ENCODE measurements around the gene MCMBP. TPM values are rescaled to one million over a fixed set of nuclear protein-coding genes. Genes with fewer than 3 reads are reported as not detected.
"Not testable (repeated sequence)": the region's sequence is repeated elsewhere in the genome, so short reads cannot be mapped to it uniquely, and the experiment has no call there.

The MCMBP gene
- total RNA-seq, 1 donor from 2014 or later: 26.5 TPM

DNA sequence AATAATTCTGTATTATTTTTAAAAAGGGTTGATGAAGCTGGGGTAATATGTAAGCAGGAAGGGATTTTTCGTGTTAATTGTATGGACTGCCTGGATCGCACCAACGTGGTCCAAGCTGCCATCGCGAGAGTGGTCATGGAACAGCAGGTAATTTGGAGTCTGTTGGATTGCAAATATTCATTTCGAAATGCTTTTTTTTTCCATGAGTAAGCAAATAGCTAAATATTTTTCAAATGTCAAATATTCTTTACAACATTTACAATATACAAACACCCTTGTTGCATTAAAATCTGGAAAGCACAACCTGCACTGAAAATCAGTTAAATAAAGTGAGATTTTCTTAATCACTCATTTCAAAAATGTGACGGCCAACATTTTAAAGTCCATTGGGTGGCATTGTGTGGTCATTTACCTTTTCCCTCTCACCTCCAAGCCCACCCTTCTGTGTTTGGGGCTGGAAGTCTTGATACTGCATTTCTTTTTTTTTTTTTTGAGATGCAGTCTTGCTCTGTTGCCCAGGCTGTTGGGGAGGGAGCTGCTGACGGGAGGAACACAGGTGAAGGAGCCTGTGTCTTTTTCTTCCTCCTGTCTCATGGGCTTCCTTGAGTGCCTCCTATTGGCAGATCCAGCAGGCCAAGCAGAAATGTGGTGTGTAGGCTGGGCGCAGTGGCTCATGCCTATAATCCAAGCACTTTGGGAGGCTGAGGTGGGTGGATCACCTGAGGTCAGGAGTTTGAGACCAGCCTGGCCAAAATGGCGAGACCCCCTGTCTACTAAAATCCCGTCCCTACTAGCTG, 66.1 kb downstream of the MCMBP start:
- intact Hi-C loops (cut with DNase I): no loop called here
- ATAC-seq (ENCODE audit: poor library complexity) (no peak), DNase-seq (no peak)

DNA sequence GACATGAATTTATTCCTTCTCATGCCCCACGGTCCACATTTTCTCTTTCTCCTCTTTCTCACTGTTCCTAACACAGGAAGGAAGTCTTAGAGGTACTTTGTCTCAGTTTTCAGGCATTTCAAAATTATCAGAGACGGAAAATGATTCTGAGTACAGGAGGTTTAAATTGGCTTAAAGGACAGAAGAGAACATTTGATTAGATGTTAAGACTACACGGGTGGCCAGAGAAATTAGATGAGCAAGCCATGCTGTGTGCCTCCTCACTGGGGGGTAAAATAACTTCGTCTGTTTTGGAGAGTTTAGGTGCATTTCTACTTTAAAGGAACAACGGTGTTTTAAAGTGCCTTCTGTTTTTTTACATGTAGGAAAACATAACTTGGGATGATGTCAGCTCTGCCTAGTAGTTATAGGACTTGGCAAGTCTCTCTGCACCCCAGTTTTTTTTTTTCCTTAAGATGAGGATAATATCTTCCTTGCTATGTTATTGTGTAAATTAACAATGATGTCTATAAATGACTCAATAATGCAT, 66.9 kb downstream of the MCMBP start:
- no peak for ATAC-seq (ENCODE audit: poor library complexity)
- intact Hi-C loops (cut with DNase I): no loop called here
- no peak for DNase-seq

DNA sequence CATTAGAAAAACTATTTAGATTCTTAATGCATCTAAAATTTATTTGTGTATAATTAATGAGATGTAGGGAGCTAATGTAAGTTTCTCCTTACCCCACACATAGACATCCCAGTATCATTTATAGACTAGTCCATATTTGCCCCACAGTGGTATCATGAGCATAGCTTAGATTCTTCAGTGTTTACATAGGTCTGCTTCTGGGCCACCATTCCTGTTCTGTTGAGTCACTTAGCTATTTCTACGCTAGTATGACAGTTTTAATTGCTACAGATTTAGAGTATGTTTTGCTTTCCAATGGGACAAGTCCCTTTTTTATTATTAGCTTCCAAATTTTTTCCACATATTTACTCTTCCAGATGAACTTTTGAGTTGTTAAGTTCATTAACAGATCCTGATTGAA, 69.4 kb downstream of the MCMBP start:
- intact Hi-C loops (cut with DNase I): no loop called here
- DNase-seq (no peak), ATAC-seq (ENCODE audit: poor library complexity) (no peak)

- DNase-seq (no peak), ATAC-seq (ENCODE audit: poor library complexity) (no peak)
- intact Hi-C loops (cut with DNase I): no loop called here
Measured at GRCh38 chr10:119801998-119802538, 70.6 kb downstream of the MCMBP start.

DNA sequence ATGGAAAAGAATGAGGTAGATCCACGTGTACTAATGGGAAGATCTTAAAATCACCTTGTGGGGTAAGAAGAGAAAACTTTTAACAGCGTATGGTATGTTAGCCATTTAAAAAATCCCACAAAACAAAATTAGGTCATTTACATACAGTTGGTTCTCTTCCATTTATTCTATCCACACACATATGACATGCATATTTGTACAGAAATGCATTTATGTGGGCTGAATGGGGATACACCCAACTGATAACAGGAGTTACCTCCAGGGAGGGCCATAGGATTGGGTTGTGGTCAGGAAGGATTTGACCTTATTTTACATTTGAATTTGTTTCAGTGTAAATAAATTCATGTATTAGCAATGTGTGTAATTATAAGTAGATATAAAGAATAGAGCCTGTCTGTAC, 71.5 kb downstream of the MCMBP start:
- DNase-seq (no peak), ATAC-seq (ENCODE audit: poor library complexity) (no peak)
- intact Hi-C loops (cut with DNase I): no loop called here

- no peak for DNase-seq
- intact Hi-C loops (cut with DNase I): no loop called here
- ATAC-seq (ENCODE audit: poor library complexity): no peak
Measured at GRCh38 chr10:119796039-119796438, 76.6 kb downstream of the MCMBP start.

- ATAC-seq (ENCODE audit: poor library complexity); intact Hi-C loops (cut with DNase I); DNase-seq: not testable (repeated sequence)
Measured at GRCh38 chr10:119795101-119795500, 77.5 kb downstream of the MCMBP start.

DNA sequence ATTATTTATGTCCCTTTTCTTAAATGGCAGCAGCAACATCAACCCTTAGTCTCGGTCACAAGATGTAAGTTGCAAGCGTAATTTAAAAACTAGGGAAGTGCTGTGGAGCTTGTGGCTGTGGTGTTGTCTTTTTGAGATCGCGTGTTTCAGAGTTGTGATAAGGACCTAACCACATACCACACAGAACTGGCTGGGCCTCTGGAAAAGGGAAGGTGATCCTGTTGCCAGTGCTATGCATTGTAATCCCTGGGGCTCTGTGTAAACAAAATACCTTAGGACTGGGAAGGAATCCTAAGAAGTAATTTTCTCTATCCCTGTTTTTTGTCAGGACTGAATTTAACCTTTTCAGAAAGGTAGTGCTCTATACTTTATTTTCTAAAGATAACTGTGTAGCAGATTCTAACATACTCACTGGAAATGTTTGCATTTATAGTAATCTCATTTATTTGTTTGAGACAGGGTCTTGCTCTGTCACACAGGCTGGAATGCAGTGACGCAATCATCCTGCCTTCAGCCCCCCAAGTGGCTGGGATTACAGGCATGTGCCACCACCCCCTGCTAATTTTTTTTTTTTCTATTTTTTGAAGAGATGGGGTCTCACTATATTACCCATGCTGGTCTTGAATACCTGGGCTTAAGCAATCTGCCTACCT, 86.4 kb downstream of the MCMBP start:
- no peak for ATAC-seq (ENCODE audit: poor library complexity)
- DNase-seq: no peak
- intact Hi-C loops (cut with DNase I): no loop called here

DNA sequence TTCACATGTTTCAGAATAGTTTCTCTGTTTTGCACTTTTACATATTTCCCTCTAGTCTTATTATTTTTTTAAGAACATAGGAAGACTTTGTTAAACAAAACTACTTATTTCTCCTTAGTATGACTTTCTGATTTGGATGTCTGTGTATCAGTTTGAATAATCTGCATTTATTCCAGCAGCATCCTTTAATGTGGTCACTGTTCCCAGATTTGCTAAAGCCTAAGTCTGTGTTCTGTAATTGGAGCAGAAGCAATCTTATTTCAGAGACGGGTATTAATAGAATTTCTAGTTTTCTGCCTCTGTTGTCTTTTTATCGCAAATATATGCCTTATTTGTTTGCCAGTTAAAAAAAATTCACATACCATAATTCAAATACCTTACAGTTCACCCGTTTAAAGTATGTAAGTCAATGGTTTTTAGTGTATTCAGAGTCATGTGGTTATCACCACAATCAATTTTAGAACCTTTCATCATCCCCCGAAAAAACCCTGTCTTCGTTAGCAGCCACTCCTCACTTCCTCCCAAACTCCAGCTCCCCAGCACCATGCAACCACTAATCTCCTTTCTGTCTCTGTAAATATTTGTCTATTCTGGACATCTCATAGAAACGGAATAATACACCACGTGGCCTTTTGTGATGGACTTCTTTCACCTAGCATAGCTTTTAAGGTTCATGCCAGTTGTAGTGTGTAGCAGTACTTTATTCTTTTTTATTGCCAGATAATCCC, 88.1 kb downstream of the MCMBP start:
- DNase-seq: no peak
- no peak for ATAC-seq (ENCODE audit: poor library complexity)
- intact Hi-C loops (cut with DNase I): no loop called here

DNA sequence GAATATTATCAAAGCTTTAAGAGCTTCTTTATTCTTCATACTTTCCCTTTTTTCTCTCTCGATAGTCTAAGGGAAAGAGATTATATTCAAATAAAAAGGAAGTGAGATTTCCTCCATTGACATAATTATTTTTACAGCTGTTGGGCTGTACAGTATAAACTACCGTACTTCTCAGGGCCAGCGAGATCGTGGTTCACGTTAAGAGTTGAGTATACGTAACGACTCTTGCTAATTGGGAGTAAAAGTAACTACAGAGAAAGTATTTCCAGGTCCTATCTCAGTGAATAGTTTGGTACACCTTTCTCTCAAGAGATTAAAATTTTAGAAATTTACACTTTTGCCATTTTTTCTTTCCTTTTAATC, 89.0 kb downstream of the MCMBP start:
- intact Hi-C loops (cut with DNase I): no loop called here
- no peak for ATAC-seq (ENCODE audit: poor library complexity)

GRCh38 chr10:119782981-119783664, 89.5 kb downstream of the MCMBP start:
- intact Hi-C loops (cut with DNase I): no loop called here

More for the DNA sequence above, 89.0 kb downstream of the MCMBP start:
- no peak for DNase-seq

GRCh38 chr10:119781498-119781897, 91.1 kb downstream of the MCMBP start:
- intact Hi-C loops (cut with DNase I): no loop called here
- DNase-seq (no peak), ATAC-seq (ENCODE audit: poor library complexity) (no peak)

More at GRCh38 chr10:119782981-119783664, 89.5 kb downstream of the MCMBP start:
- ATAC-seq (ENCODE audit: poor library complexity): no peak
- DNase-seq: no peak

DNA sequence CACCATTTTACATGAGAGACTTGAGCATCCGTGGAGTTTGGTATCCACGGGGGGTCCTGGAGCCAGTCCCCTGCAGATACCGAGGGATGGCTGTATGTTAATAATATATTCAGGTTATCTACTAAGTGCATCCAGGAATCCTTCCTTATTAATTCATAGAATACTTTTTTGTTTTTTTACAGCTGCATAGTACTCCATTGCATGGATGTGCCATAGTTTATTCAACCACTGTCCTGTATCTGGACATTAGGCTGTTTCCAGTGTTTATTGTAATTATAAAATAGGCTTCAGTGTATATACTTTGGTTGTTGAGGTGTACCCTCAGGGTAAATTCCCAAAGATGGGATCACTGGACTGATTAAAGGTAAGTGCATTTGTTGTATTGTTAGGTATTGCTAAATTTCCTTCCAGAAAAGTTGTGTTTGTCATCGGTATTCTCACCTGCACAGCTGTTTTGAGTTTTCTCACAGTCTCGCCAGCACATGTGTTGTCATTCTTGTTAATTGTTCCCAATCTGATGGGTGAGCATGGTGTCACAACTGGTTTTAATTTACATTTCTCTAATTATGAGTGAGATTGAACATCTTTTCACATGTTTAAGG, 91.7 kb downstream of the MCMBP start:
- intact Hi-C loops (cut with DNase I): no loop called here
- no peak for ATAC-seq (ENCODE audit: poor library complexity)
- no peak for DNase-seq

Other genes starting within 250 kb of the MCMBP start
- 153 TPM for gene BAG3, start 221.5 kb downstream of the MCMBP start, total RNA-seq
- 4.5 TPM for gene INPP5F, start 146.8 kb downstream of the MCMBP start, total RNA-seq
- 30.6 TPM for gene SEC23IP, start 19.9 kb upstream of the MCMBP start, total RNA-seq

All from Right ventricle myocardium superior (tissue), 1 donor.